ENCODE results near the gene PCBP3. TPM values are rescaled to one million over a fixed set of nuclear protein-coding genes. Genes with fewer than 3 reads are reported as not detected.
"Not testable (repeated sequence)": the region's sequence is repeated elsewhere in the genome, so short reads cannot be mapped to it uniquely, and the experiment has no call there.

PCBP3 gene
- total RNA-seq, 4 donors from 2014 or later: 0.47 to 5.3 (median 1.0) TPM; not detected in 1

DNA sequence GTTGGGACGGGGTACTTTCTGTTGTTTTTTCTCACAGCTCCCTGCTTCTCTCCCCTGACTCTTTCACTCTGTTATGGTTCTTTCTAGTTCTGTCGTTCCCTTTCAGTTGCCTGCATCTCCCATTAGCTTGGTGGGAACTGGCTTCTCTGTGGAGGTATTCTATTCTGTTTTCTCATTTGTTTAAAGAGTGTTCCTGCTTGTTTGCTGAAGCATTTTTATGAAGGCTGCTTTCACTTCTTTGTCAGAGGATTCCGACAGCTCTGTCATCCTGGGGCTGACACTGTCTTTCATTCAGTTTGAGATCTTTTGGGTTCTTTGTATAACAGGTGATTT lies 242.0 kb downstream of the PCBP3 start:
- 45 to 79% methylated on average over 3 of the region's 3 CpGs for WGBS, 2 donors
- Histone ChIP-seq H3K27ac (no peak overlapping the region), H3K9me3 (no peaks in the 10 kb centered on the region), H3K36me3 (no peaks in the 10 kb centered on the region), H3K27me3 (peaks cover 0 to 12% (median 0%) of the 10 kb centered on the region in 4 donors), H3K4me1 (peaks cover 0 to 18% (median 12%) of the 10 kb centered on the region in 3 donors), H3K4me3 (no peak overlapping the region)
- no peak for DNase-seq
- TF ChIP-seq POLR2A (IDR thresholded peaks at IDR 0.05): no peak
- TF ChIP-seq, protein P1, sequence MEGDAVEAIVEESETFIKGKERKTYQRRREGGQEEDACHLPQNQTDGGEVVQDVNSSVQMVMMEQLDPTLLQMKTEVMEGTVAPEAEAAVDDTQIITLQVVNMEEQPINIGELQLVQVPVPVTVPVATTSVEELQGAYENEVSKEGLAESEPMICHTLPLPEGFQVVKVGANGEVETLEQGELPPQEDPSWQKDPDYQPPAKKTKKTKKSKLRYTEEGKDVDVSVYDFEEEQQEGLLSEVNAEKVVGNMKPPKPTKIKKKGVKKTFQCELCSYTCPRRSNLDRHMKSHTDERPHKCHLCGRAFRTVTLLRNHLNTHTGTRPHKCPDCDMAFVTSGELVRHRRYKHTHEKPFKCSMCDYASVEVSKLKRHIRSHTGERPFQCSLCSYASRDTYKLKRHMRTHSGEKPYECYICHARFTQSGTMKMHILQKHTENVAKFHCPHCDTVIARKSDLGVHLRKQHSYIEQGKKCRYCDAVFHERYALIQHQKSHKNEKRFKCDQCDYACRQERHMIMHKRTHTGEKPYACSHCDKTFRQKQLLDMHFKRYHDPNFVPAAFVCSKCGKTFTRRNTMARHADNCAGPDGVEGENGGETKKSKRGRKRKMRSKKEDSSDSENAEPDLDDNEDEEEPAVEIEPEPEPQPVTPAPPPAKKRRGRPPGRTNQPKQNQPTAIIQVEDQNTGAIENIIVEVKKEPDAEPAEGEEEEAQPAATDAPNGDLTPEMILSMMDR (IDR thresholded peaks at IDR 0.05): no peak
- intact Hi-C loops (cut with DNase I): loop anchor here (10.0 kb wide), 1 partner anchor 61 kb away; no protein-coding TSS in a partner anchor

DNA sequence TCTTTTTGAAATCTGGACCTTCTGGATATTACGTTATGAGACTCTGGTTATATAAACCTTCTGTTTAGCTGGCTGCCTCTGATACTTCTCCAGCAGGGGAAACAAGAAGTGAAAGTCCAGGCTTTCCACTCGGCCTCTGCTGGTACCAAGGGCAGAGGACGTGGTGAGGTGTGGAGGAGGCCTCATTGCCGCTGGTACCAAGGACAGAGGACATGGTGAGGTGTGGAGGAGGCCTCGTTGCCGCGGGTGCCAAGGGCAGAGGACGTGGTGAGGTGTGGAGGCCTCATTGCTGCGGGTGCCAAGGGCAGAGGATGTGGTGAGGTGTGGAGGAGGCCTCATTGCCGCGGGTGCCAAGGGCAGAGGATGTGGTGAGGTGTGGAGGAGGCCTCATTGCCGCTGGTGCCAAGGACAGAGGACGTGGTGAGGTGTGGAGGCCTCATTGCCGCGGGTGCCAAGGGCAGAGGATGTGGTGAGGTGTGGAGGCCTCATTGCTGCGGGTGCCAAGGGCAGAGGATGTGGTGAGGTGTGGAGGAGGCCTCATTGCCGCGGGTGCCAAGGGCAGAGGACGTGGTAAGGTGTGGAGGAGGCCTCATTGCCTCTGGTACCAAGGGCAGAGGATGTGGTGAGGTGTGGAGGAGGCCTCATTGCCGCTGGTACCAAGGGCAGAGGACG lies 242.5 kb downstream of the PCBP3 start:
- DNase-seq, H3K4me3 ChIP-seq, H3K36me3 ChIP-seq, H3K9me3 ChIP-seq: not testable (repeated sequence)
- peak overlapping the region in 1 of 4 donors; percentile 16 for H3K27ac ChIP-seq
- peaks cover 0 to 12% (median 0%) of the 10 kb centered on the region in 4 donors for H3K27me3 ChIP-seq
- peaks cover 0 to 14% (median 12%) of the 10 kb centered on the region in 3 donors for H3K4me1 ChIP-seq
- intact Hi-C loops (cut with DNase I): loop anchor here (10.0 kb wide), 1 partner anchor 61 kb away; no protein-coding TSS in a partner anchor
- WGBS, 2 donors: 66 to 75% methylated on average over 6 to 13 of the region's 21 CpGs

DNA sequence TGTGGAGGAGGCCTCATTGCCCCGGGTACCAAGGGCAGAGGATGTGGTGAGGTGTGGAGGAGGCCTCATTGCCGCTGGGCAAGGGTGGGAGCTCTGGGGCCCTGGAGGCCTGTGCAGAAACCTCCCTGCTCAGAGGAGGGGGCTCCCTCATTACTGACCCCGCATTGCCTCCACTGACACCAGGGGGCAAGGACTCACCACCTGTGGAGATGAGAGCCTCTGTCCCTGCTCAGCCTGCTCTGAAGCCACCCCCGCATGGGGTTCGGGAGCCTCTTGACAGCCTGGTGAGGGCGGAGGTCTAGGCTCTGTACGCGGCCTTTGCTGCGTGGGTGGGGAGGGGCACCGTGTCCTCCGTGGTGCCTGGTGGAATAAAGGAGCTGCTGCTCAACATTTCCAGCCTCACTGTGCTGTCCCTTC lies 243.1 kb downstream of the PCBP3 start:
- peaks cover 0 to 15% (median 12%) of the 10 kb centered on the region in 3 donors for H3K4me1 ChIP-seq
- no peaks in the 10 kb centered on the region for H3K9me3 ChIP-seq
- TF ChIP-seq, protein P1 (IDR thresholded peaks at IDR 0.05): no peak
- TF ChIP-seq POLR2A (IDR thresholded peaks at IDR 0.05): no peak
- intact Hi-C loops (cut with DNase I): loop anchor here (10.0 kb wide), 1 partner anchor 62 kb away; no protein-coding TSS in a partner anchor
- DNase-seq: no peak
- no peak overlapping the region for H3K4me3 ChIP-seq
- H3K27ac ChIP-seq: peak overlapping the region in 2 of 4 donors; percentile 16 to 42
- WGBS, 2 donors: 29 to 69% methylated on average over 6 of the region's 11 CpGs
- H3K36me3 ChIP-seq: no peaks in the 10 kb centered on the region
- peaks cover 0 to 15% (median 0%) of the 10 kb centered on the region in 4 donors for H3K27me3 ChIP-seq

DNA sequence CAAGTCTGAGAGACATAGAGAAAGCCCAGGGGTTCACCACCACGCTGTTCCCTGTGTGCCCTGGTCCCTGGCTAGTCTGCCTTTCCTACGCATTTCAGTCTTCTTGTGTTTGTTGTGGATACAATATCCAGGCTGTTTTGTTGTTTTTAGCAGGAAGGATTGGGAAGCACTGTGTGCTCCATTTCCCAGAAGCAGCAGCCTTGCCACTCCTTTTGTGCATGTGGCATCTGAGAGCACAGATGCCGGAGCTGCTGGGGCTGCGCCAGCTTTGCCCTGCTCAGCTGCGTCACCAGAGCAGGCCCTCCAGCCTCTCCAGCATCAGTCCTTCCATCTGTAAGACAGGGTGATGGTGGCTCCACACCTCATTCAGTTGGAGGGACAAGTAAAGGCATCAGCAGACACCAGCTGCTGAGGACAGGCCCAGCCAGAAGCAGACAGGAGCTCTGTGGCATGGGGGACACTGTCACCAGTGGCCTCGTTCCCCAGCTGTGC lies 243.6 kb downstream of the PCBP3 start:
- intact Hi-C loops (cut with DNase I): loop anchor here (10.0 kb wide), 1 partner anchor 62 kb away; no protein-coding TSS in a partner anchor
- Histone ChIP-seq H3K9me3 (no peaks in the 10 kb centered on the region), H3K36me3 (no peaks in the 10 kb centered on the region), H3K4me3 (no peak overlapping the region), H3K4me1 (peaks cover 3 to 20% (median 14%) of the 10 kb centered on the region in 3 donors), H3K27me3 (peaks cover 0 to 20% (median 0%) of the 10 kb centered on the region in 4 donors), H3K27ac (peak overlapping the region in 1 of 4 donors; percentile 16)
- WGBS, 2 donors: 37 to 46% methylated on average over 2 to 3 of the region's 6 CpGs
- no peak for DNase-seq
- TF ChIP-seq, protein P1 (IDR thresholded peaks at IDR 0.05): no peak
- TF ChIP-seq POLR2A (IDR thresholded peaks at IDR 0.05): no peak

DNA sequence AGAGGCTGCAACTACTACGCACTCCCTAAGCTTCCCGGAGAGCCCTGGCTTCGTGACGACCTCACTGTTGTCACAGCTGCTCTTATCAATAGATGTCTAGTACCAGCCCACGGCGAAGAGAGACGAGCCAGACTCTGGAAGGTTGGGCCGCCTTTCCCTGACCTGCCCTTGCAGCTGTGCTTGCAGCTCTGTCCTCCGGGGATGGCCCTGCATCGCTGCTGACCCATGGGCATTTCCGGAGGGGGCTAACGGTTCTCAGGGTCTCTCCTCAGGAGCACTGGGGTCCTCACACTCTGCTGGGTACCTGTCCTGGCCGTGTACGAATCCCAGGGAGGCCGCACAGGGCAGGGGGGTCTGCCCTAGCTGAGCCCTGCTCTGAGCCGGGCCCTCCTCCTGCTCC lies 244.3 kb downstream of the PCBP3 start:
- Histone ChIP-seq H3K4me3 (no peak overlapping the region), H3K27me3 (peaks cover 0 to 20% (median 0%) of the 10 kb centered on the region in 4 donors), H3K27ac (no peak overlapping the region), H3K36me3 (no peaks in the 10 kb centered on the region), H3K9me3 (no peaks in the 10 kb centered on the region), H3K4me1 (peaks cover 8 to 26% (median 18%) of the 10 kb centered on the region in 3 donors)
- intact Hi-C loops (cut with DNase I): loop anchor here (10.0 kb wide), 1 partner anchor 63 kb away; no protein-coding TSS in a partner anchor
- TF ChIP-seq, protein P1 (IDR thresholded peaks at IDR 0.05): no peak
- TF ChIP-seq POLR2A (IDR thresholded peaks at IDR 0.05): no peak
- no peak for DNase-seq
- 84 to 89% methylated on average over 5 to 10 of the region's 16 CpGs for WGBS, 2 donors
